Measurements from ENCODE around the gene RPL31. TPM values are rescaled to one million over a fixed set of nuclear protein-coding genes. Genes with fewer than 3 reads are reported as not detected.

The RPL31 gene
- total RNA-seq, 1 experiment from 2014 or later = 1,158 TPM

DNA sequence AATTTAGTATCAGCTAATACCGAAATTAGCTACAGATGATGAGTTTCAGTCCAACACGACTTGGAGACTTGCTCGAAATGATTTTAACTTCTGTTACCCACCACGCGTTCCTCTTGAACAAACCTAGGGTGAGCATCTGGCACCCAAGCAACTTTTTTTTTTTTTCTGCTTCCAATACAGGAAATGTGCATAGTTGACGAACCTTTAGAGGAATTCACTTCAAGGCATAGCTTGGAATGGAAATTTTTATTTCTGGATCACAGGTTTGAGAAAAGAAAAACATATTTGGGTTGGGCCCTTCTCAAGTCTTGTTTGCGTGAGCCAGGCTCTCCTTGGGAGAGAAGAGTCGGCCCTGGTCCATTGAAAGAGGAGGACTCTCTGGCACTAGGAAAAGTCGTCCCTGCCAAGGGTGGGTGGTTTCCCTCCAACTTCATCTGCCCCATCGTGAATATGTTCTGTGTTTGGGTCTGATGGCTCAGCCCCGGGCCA is 37.4 kb upstream of the RPL31 start:
- TF ChIP-seq, protein P1, sequence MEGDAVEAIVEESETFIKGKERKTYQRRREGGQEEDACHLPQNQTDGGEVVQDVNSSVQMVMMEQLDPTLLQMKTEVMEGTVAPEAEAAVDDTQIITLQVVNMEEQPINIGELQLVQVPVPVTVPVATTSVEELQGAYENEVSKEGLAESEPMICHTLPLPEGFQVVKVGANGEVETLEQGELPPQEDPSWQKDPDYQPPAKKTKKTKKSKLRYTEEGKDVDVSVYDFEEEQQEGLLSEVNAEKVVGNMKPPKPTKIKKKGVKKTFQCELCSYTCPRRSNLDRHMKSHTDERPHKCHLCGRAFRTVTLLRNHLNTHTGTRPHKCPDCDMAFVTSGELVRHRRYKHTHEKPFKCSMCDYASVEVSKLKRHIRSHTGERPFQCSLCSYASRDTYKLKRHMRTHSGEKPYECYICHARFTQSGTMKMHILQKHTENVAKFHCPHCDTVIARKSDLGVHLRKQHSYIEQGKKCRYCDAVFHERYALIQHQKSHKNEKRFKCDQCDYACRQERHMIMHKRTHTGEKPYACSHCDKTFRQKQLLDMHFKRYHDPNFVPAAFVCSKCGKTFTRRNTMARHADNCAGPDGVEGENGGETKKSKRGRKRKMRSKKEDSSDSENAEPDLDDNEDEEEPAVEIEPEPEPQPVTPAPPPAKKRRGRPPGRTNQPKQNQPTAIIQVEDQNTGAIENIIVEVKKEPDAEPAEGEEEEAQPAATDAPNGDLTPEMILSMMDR (IDR thresholded peaks at IDR 0.05; ENCODE audit: unreplicated experiment) = no peak
- Mint-ChIP-seq H3K27me3 (ENCODE audit: unreplicated experiment) (no peaks in the 10 kb centered on the region), H3K4me1 (ENCODE audit: low read depth, unreplicated experiment) (no peaks in the 10 kb centered on the region), H3K27ac (ENCODE audit: unreplicated experiment) (no peak overlapping the region), H3K9me3 (ENCODE audit: low read depth, unreplicated experiment) (no peaks in the 10 kb centered on the region), H3K36me3 (ENCODE audit: insufficient read depth, unreplicated experiment) (peaks cover 40% of the 10 kb centered on the region), H3K4me3 (ENCODE audit: low read depth, unreplicated experiment) (no peak overlapping the region)
- no TSS peak for BruUV-seq (replicated peaks)
- intact Hi-C loops (cut with micrococcal nuclease; ENCODE audit: unreplicated experiment) = no loop called here
- CTCF ChIA-PET = interaction anchor here (0.7 kb wide), 1 partner anchor 274 kb away, joined by 5 read pairs; no protein-coding TSS in a partner anchor
- no peak for DNase-seq

DNA sequence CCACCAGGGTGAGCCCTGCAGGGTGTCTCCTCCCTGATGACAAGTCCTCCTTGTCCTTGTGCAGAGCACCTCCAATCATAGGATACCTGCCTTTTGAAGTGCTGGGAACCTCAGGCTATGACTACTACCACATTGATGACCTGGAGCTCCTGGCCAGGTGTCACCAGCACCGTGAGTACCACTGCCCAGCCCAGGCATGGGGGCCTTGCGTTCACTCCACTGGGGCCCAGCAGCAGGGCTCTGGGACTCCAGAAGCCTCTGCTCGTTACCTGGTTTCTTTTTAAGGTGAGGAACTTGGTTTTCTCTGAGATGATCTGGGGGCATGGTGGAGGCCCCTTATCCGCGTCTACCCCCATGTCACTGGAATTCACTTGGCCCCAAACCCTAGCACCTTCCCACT is 36.5 kb upstream of the RPL31 start:
- Mint-ChIP-seq H3K27me3 (ENCODE audit: unreplicated experiment) (no peaks in the 10 kb centered on the region), H3K36me3 (ENCODE audit: insufficient read depth, unreplicated experiment) (peaks cover 44% of the 10 kb centered on the region), H3K4me1 (ENCODE audit: low read depth, unreplicated experiment) (no peaks in the 10 kb centered on the region), H3K27ac (ENCODE audit: unreplicated experiment) (no peak overlapping the region), H3K9me3 (ENCODE audit: low read depth, unreplicated experiment) (no peaks in the 10 kb centered on the region), H3K4me3 (ENCODE audit: low read depth, unreplicated experiment) (no peak overlapping the region)
- DNase-seq = no peak
- no TSS peak for BruUV-seq (replicated peaks)
- intact Hi-C loops (cut with micrococcal nuclease; ENCODE audit: unreplicated experiment) = no loop called here
- CTCF ChIA-PET = no interaction called here
- TF ChIP-seq, protein P1 (IDR thresholded peaks at IDR 0.05; ENCODE audit: unreplicated experiment) = no peak

DNA sequence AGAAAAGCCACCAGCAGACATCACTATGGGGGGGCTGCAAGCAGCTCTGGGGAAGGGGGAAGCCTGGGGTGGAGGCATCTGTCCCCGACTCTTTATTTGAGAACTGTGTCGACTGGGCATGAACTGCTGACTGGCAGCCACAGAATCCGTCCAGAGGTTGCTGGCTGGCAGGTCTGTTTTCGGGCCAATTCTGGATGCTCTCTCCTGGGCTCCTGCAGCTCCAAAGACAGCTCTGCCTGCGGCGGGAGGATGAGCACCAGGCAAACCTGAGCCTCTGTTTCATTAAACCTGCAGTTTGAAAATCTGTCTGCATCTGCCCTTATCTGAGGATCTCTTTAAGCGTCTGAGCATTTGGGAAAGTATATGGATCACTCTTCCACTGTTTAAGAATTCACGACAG is 34.4 kb upstream of the RPL31 start:
- CTCF ChIA-PET = no interaction called here
- no peak overlapping the region for H3K27ac Mint-ChIP-seq (ENCODE audit: unreplicated experiment)

DNA sequence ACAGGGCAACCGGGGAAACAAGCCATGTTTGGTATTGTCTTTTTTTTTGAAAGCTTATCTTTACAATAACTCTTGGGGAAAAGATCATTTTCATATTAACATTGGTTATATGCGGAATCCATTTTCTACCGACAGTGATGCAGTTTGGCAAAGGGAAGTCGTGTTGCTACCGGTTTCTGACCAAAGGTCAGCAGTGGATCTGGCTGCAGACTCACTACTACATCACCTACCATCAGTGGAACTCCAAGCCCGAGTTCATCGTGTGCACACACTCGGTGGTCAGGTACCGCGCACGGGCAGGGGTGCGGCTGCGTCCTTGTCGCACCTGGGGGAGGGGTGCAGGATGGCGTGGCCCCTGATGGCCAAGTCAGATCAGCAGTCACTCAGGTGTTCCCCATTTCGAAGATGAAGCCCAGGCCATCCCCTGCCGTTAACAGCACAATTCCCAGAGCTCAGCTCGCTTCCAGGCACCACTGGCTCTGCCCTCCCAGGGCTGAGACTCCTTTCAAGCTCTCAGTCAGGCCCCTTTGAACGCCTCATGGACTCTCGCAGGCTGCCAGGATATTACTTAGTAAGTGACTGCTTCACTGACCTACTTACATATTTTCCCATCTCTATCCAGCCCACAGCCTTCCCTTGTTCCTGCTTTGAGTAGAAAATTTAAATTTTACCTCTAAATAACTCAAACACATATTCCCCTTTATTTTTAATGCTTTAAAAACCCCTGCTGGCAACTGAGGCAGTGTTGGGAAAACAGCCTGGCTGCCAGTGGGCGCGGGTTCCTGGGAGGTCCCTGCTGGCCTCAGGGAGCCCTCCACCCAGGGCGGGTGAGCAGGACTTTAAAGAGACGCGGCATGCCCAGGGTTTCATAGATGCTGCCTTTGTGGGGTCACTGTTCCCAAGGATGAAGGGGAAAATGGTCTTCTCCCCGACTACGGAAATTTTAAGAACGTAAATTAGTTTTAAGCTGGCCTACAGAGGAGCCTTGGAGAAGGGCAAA is 33.6 kb upstream of the RPL31 start:
- no TSS peak for BruUV-seq (replicated peaks)

More for the DNA sequence above, 34.4 kb upstream of the RPL31 start:
- no TSS peak for BruUV-seq (replicated peaks)
- no peak overlapping the region for H3K4me3 Mint-ChIP-seq (ENCODE audit: low read depth, unreplicated experiment)
- H3K27me3 Mint-ChIP-seq (ENCODE audit: unreplicated experiment) = no peaks in the 10 kb centered on the region
- H3K36me3 Mint-ChIP-seq (ENCODE audit: insufficient read depth, unreplicated experiment) = peaks cover 58% of the 10 kb centered on the region
- TF ChIP-seq, protein P1 (IDR thresholded peaks at IDR 0.05; ENCODE audit: unreplicated experiment) = no peak
- no peaks in the 10 kb centered on the region for H3K9me3 Mint-ChIP-seq (ENCODE audit: low read depth, unreplicated experiment)
- no peaks in the 10 kb centered on the region for H3K4me1 Mint-ChIP-seq (ENCODE audit: low read depth, unreplicated experiment)
- intact Hi-C loops (cut with micrococcal nuclease; ENCODE audit: unreplicated experiment) = no loop called here
- no peak for DNase-seq

More for the DNA sequence above, 33.6 kb upstream of the RPL31 start:
- no peak overlapping the region for H3K27ac Mint-ChIP-seq (ENCODE audit: unreplicated experiment)
- H3K4me1 Mint-ChIP-seq (ENCODE audit: low read depth, unreplicated experiment) = no peaks in the 10 kb centered on the region
- no peak overlapping the region for H3K4me3 Mint-ChIP-seq (ENCODE audit: low read depth, unreplicated experiment)
- intact Hi-C loops (cut with micrococcal nuclease; ENCODE audit: unreplicated experiment) = no loop called here
- peaks cover 62% of the 10 kb centered on the region for H3K36me3 Mint-ChIP-seq (ENCODE audit: insufficient read depth, unreplicated experiment)
- TF ChIP-seq, protein P1 (IDR thresholded peaks at IDR 0.05; ENCODE audit: unreplicated experiment) = no peak
- no peaks in the 10 kb centered on the region for H3K9me3 Mint-ChIP-seq (ENCODE audit: low read depth, unreplicated experiment)
- CTCF ChIA-PET = no interaction called here
- H3K27me3 Mint-ChIP-seq (ENCODE audit: unreplicated experiment) = no peaks in the 10 kb centered on the region
- DNase-seq = no peak

All from Calu3 (cell line).